ENCODE measurements around the gene CABCOCO1. TPM values are rescaled to one million over a fixed set of nuclear protein-coding genes. Genes with fewer than 3 reads are reported as not detected.

CABCOCO1 gene
- total RNA-seq, 1 experiment from 2014 or later, result not detected

- DNase-seq (ENCODE audit: low read depth), result no peak
Observed at GRCh38 chr10:61784354-61785133, 121.8 kb downstream of the CABCOCO1 start.

DNA sequence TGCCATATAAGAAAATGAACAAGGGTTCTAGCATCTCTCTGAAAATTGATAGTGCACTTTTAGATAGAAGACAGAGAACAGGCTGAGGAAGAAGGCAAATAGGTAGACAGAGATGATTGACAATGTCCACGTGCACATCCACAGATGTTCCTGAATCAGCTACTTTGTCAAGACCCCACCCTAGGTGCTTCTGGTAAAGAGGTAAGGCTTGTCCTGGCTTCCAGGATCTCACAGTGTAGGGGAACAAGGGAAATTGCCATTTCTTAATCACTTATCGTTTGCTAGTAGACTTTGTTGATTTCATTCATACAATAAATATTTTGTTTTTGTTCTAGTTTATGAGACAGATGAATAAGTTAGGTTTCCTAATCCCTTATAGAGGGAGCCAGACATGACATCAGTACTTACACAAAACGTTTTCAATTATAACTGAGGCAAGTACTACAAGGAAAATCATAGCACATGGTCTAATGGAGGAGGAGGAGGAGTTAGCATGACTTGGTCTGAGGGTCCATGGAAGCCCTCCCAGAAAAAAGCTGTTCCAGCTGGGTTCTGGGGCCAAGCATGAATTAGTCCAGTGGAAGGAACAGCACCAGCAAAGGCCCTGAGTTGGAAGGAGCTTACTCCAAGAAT lies 122.9 kb downstream of the CABCOCO1 start:
- no peak for DNase-seq (ENCODE audit: low read depth)

DNA sequence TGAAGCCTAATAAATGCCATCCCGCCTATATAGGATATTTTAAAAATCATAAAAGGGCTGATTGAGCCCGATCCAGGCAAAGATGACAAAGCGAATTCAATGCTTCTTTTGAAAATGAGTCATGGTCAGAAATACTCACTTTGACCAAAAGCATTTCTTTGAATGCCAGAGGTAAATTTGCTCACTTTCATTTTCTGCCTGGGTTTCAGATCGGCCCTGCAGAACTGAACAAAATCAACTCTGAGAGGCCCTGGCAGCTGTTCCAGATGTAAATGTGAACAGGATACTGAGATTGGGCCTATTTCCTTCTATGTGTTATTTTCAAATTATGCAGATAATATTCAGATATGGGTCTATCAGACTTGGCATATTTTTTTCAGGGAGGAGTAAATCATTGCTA lies 124.0 kb downstream of the CABCOCO1 start:
- peak; percentile 82 for DNase-seq (ENCODE audit: low read depth)

DNA sequence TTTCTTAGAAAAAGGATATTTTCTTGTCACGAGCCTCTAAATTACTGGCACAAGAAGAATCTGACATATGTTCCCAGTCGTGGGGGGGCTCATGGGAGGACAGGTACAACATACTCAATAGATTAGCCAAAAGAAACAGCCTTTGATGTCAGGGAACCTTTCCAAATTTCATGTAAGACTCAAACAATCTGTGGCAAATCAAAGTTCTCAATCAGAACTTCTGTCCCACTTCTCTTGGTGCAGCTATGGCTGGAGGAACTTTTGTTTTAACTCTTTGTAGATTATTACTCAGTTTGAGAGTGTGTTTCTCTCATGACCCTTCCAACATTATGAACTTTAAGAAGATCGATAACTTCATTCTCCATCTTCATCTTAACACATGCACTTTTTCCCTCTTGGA lies 124.4 kb downstream of the CABCOCO1 start:
- DNase-seq (ENCODE audit: low read depth), result no peak

- DNase-seq (ENCODE audit: low read depth), result no peak
Observed at GRCh38 chr10:61789031-61789430, 126.3 kb downstream of the CABCOCO1 start.

DNA sequence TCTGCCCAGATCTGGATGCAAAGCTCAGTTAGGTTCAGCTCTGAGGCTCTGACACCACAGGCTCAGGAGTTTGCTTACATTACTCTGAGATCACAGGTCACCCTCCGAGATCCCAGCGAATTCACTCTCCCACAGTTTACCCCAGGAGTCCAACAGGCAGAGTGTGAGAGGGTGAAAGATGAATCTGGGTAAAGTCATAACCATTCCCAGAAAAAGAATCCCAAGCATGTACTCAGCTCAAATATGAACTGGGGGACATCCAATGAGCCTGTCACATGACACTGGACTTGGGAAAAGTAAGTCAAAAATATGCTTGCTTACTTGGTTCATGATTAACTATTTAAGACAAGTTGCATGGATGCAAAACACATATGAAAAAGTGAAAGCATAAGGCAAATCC lies 128.5 kb downstream of the CABCOCO1 start:
- no peak for DNase-seq (ENCODE audit: low read depth)

GRCh38 chr10:61792097-61792716 lies 129.5 kb downstream of the CABCOCO1 start:
- no peak for DNase-seq (ENCODE audit: low read depth)

- DNase-seq (ENCODE audit: low read depth), result no peak
Observed at GRCh38 chr10:61792921-61793320, 130.2 kb downstream of the CABCOCO1 start.

DNA sequence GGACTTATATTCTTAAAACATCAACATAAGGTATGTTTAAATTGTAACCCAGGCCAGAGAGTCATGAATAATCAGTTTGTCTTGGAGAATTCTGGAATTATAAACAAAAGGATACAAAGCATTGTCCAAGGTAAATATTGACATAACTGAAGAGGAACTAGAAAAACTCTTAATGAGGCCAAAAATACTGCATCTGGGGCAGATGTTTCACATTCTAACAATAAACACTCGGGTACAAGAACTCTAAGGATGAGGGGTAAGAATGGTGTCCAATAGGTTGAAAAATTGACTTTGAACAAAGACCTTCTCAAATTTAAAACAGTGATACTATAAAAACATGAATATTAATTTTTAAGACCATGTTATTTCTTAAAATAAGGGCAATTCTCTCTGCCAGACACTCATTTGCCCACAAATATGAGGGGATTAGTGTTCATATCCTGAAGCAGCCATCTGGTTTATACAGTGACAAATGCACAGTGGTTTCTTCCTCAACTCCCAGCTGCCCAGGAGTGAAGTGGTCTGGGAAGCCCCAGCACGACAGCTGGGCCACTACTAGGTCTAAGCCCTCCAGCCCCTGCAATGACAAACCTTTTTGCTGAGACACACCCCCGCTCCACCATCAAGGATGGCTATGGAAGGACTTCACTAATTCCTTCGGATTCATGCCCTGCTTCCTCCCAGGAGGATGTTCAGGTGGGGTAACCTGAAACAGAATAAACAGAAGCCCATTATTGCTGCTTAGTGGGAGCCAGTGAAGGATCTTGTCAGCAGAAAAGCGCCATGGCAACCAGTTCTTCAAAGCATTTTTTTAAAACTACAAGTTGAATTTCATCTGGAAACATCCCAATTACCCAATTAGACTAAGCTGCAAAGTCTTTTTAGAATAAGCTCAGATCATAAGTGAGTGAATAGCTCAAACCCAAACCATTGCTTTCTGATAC lies 131.3 kb downstream of the CABCOCO1 start:
- peak; percentile 40 for DNase-seq (ENCODE audit: low read depth)

- DNase-seq (ENCODE audit: low read depth), result no peak
Observed at GRCh38 chr10:61795147-61795546, 132.4 kb downstream of the CABCOCO1 start.

- DNase-seq (ENCODE audit: low read depth), result no peak
Observed at GRCh38 chr10:61795551-61795950, 132.8 kb downstream of the CABCOCO1 start.

DNA sequence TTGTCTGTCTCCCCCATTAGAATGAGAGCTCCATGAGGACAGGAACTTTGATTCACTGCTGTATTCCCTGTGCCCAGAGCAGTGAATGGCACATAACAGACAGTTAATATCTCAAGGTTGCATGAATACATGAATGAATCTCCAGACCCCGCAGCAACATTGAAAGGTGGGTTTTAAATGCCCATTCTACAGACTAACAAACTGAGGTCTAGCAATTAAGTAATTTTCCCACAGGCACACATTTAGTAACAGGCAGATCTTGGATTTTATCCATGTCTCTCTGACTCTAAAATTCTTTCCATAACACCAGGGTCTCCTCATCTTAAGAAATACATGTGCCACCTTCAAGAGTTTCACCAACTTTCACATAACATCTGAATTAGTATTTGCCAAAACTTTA lies 134.1 kb downstream of the CABCOCO1 start:
- no peak for DNase-seq (ENCODE audit: low read depth)

DNA sequence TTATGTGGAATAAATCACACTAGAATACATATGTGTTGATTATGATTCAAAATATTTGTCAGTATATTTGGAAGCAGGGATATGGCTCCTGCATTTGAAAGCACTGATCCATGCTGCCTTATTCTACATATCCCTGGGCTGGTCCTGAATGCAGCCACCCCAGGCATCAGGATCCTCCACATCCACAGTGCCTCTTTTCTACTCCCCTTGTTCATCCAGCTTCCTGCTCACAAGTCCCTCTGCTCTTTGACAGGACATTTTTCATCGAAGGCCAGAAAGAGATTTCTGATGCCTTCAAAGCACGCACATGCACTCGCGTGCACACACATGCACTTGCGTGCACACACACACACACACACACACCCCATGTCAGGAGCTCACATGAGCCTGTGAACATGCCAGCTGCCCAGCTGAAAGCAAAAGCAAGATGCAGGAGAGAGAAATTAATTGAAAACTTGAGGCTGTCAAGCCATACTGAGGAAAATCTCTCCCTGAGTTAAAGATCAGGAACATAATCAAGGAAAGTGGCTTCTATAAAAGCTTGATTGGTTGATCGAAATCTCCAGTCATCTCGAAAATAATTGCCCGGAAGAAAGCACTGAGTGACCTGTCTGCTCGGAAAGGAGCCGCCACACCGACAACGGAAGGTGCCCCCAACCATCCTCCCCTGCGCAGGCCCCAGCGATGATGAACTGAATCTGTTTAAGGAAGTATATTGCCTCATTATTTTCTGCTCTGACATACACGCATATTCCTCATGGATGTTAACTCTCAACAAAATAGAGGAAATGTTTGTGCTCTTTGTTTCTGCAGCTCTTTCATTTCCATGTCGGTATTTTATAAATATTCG lies 134.8 kb downstream of the CABCOCO1 start:
- DNase-seq (ENCODE audit: low read depth), result no peak

DNA sequence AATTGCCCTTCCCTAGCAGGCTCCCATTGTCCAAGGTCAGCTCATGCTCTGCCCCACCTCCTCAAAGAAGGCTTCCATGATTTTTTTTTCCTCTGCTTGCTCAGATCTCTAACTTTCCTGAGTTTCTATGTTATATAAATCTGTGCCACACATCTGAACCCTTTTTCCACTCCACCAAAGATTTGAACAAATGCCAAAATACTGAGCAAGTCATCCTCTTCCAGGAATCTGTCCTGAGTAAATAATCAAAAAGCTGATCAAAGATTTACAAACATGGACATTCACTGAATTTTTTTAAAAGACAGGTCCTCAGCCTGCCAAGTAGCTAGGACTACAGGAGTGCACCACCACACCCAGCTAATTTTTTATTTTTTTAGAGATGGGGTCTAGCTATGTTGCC lies 136.0 kb downstream of the CABCOCO1 start:
- DNase-seq (ENCODE audit: low read depth), result no peak

DNA sequence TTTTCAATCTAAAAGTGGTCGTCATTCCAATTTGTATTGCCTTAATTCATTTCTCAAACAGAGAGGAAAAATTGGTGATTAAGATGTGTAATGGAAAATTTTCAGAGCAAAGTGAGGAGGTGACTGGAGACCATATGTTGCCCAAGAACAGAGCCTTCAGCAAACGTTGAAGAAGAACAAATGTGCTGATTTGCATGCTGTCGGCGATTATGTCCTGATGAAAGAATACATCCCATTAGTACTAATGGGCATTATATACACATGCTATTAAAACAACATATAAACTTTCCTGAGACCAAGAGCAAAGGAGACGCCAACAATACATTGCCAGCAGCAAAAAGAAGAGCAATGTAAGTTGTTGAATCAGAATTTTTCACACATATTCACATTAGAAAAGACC lies 138.8 kb downstream of the CABCOCO1 start:
- no peak for DNase-seq (ENCODE audit: low read depth)

DNA sequence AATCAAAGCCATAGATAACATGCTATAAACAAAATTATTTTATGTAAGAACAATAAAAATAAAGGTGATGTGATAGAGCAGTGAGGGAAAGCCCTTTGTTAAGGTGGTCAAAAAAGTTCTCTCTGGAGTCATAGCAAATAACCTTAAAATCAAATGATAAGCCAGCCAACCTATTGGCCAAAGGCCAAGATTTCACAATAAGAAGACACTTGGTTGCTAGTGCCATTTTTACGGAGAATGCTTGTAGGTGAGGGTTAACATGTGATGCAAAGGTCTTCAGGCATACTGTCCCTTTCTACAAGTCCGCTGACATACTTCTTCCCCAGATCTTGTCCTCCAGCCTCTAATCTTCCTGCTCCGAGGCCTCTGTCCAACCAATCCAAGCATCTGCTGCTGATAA lies 140.5 kb downstream of the CABCOCO1 start:
- no peak for DNase-seq (ENCODE audit: low read depth)

GRCh38 chr10:61804414-61804813 lies 141.7 kb downstream of the CABCOCO1 start:
- peak; percentile 25 for DNase-seq (ENCODE audit: low read depth)

- DNase-seq (ENCODE audit: low read depth), result no peak
Observed at GRCh38 chr10:61805091-61805490, 142.4 kb downstream of the CABCOCO1 start.

DNA sequence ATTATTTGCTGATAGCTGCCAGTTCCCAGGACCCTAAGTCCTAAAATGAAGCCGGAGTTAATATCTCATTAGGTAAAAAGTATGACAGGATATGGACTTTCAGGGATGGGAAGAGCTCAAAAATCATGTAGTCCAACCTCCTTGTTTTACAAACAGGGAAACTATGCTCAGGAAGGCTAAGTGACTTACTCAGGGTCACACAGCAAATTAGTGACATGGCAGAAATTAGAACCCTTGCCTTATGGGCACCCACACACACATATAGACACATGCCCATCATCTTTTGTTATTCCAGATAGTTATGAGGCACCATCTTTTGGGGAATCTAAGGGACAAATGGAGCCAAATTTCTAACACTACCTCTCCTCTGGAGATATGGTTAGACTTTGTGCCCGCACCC lies 147.5 kb downstream of the CABCOCO1 start:
- DNase-seq (ENCODE audit: low read depth), result no peak

DNA sequence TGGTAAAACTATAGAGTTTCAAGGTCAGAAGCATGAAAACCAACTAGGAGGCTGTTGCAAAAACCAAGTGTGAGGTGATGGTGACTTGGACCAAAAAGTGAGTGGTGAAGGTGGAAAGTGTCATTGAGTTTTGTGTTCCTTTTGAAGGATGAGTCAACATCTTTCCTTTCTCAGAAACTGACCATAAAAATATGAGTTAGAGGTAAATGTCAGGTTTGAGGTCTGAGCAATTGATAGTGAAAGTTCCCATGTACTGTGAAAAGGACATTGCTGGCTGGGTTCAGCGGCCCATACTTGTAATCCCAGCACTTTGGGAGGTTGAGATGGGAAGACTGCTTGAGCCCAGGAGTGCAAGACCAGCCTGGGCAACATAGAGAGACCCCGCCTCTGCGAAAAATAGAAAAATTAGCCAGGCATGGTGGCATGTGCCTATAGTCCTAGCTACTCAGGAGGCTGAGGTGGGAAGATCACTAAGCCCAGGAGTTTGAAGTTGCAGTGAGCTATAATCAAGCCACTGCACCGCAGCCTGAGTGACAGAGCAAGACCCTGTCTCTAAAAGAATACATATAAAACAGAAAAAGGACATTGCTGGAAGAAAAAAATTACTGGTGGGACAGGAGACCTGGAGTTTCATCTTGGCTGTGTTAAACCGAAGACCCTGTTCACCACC lies 149.5 kb downstream of the CABCOCO1 start:
- no peak for DNase-seq (ENCODE audit: low read depth)

Data from RPMI7951 (cell line).